Renal pelvis (tissue), 4 donors: ENCODE data around the gene WDR27. TPM values are rescaled to one million over a fixed set of nuclear protein-coding genes. Genes with fewer than 3 reads are reported as not detected.

ENCODE experiments used
- DNase-seq: peaks from one replicate; pipeline ENCODE4 v3.0.0-alpha.2; 2013
- polyA plus RNA-seq, 3 donors: library from polyadenylated mRNA; unstranded; fragments of 120-200 nt; gene quantifications; one replicate each; pipeline ENCODE4 v1.2.1, GENCODE V29; 2013; ENCODE audit not compliant: insufficient read length in 3 of 3

Gene WDR27
- polyA plus RNA-seq, 3 donors: 41.7 to 109 (median 100) TPM

DNA sequence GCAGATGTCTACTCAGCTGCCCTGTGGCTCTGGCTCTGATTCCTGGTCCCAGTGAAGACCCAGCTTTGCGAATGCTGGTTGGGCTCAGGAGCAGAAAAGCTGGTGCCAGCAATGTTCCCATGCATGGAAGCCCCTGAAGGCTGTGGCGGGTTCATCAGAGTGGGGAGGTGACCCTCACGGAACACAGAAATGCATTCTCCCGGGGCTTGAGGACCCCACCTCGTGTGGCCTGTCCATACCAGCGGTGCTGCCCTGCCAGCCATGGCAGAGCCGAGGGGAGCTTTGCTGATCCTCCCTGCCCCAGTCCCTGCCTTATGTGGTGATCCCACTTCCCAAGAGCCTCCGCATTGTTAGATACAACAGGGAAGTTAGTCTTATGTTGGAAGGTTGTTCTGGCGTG is 290.5 kb downstream of the WDR27 start:
- DNase-seq: no peak

DNA sequence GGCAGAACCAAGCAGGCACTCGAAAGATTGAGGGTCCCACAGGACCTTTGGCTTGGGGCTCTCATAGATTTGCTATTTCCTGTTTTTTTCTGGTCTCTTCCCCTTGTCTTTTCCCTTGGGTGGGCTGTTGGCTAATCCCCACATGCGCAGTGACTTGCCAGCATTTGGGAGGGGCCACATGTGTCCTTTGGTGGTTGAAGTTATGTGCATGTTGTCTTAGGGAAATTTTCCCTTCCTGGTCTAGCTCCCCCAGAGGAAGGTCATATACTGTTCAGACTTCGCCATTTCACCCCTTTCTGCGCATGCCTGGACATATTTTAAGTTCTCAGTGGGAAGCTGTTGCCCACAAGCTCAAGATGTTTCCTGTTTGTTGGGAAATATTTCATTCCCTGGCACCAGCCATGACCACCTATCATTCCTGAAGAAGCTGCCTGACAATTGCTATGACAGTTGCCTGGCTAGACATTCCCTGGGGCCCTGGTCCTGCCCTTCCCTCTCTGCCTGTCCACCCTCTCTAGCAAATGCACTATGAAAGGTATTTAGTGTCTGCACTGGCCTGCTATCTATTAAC is 292.0 kb downstream of the WDR27 start:
- DNase-seq: no peak

DNA sequence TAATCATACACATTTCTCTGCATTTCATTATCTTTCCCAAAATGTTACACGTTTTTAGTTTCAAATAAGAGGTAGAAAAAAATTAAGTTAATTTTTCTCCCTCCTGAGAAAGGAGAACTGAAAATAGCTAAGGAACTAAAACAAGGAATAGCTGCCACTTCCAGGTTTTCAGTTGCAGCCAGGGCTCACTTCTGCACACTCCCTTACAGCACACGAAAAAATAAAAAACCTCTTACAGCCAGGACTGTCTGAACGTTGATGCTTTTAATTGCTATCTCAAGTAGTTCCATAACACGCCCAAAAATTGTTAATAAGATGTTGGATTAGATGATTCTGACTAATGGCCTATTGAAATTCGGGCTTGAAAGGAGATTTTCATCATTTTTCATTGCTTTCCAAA is 294.5 kb downstream of the WDR27 start:
- DNase-seq: no peak

Other genes with a start within 250 kb of the WDR27 start
- gene C6orf120, start 97 bp upstream of the WDR27 start, polyA plus RNA-seq: 10 to 100 TPM; 37.3 to 42.8 (median 41.2) TPM
- 100 to 1,000 TPM in 2 of 3 donors, 10 to 100 TPM in 1; 97.9 to 113 (median 110) TPM for gene PHF10, start 22.5 kb upstream of the WDR27 start, polyA plus RNA-seq
- gene DYNLT2, start 49.5 kb upstream of the WDR27 start, polyA plus RNA-seq: 1 to 10 TPM; 6.7 to 9.7 (median 9.7) TPM
- gene ERMARD, start 49.6 kb upstream of the WDR27 start, polyA plus RNA-seq: 10 to 100 TPM; 33.9 to 54.7 (median 52.4) TPM